Measurements from ENCODE around the gene ODC1.

GRCh38 chr2:10419553-10420257 lies 28.4 kb downstream of the ODC1 start:
- TF ChIP-seq CTCF (conservative IDR thresholded peaks at IDR 0.05) (no peak), ZFX (IDR thresholded peaks at IDR 0.05) (no peak)

Data from C4-2B (cell line).